GM18867 (cell line): ENCODE results near the gene MTPN.
A peak's percentile ranks its signal among the peaks of the same experiment; 100 is the strongest.

ENCODE experiments used
- ATAC-seq: cut with Tn5 transposase; IDR thresholded peaks from one replicate; pipeline ENCODE4 v1.9.1; 2021; ENCODE audit warnings: mild to moderate bottlenecking, moderate library complexity; ENCODE audit not compliant: unreplicated experiment

Gene MTPN

DNA sequence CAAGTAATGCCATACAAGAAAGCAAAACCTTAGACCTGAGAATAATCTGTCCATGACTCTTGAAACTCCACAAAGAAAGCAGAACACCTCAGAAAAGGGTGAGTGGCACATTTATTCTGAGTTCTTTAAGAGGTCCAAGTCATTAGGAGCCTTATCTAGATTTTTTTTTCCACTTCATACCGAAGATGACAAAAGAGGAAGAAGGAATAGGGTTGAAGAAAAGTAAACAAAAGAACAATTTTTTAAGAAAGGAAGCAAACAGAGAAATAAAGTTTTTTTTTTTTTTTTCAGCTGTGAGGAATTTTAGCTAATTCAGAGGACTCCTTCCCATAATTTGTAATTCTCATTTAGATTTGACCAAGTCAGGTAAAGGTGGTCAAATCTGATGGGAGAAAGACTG is 13.1 kb upstream of the MTPN start:
- no peak for ATAC-seq

- ATAC-seq = no peak
These were observed 4.9 kb upstream of the MTPN start for GRCh38 chr7:135981958-135982646.

DNA sequence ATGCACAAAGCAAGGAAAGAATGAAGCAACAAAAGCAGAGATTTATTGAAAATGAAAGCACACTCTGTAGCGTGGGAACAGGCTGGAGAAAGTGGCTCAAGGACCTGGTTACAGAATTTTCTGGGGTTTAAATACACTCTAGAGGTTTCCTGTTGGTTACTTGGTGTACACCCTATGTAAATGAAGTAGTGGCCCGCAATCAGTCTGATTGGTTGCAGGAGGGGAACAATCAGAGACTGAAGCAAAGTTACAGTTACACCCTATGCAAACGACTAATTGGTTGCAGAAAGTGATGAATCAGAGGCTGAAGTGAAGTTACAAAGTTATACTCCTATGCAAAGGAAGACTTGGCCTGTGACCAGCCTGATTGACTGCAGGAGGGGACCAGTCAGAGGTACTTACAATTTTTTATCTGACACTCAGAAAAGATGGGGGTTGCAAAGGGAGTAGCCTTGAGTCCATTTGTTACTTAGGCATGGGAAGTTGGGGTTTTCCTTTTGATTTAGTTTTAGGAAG is 3.6 kb upstream of the MTPN start:
- peak; percentile 77 for ATAC-seq

GRCh38 chr7:135980012-135980551 is 2.9 kb upstream of the MTPN start:
- no peak for ATAC-seq

- no peak for ATAC-seq
These were observed 2.4 kb upstream of the MTPN start for GRCh38 chr7:135979471-135980011.

DNA sequence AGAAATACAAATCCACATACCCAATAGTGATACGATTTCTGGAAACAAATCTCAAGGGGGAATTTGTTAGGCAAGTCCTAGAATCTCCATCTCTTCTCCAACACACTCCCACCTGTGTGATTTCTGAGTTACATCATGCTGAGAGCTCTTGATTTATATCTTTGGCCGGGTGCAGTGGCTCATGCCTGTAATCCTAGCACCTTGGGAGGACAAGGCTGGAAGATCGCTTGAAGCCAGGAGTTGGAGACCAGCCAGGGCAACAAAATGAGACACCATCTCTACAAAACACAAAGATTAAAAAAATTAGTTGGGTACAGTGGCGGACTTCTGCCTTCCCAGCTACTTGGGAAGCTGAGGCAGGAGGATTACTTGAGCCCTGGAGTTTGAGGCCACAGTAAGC is 1.5 kb upstream of the MTPN start:
- no peak for ATAC-seq

DNA sequence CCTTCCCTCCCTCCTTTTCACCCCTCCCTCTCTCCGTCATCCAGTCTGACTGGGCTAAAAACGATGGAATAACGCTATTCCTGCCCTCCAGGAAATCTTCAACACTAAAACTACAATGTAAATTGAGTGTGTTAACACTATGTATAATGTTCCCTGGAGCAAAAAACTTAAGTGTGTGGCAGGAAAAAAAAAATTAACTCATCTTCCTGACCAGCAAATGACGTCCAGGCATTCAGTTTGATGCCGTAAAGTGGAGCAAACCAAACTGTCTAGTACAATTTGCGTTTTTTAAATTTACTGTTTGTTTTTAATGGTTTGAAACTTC is 545 bp upstream of the MTPN start:
- no peak for ATAC-seq

- ATAC-seq = peak; percentile 21
These were observed 700 bp downstream of the MTPN start for GRCh38 chr7:135976312-135977006.

DNA sequence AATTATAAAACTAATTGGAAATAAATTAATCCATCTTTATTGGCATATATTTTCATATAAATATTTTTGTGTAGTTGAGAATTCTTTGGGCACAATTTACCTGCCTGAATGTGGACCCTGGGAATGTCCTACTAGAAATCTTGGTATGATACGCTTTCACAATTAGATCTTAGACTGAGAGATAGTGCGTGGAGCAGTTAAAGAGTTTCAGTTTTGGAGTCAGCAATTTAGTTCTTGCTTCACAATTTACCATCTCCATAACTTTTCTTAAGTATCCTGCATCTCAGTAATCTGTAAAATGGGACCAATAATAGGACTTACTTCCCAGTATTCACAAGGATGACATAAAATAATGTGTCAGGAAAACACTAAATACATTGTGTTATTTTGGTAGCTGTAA is 2.0 kb downstream of the MTPN start:
- ATAC-seq = no peak

DNA sequence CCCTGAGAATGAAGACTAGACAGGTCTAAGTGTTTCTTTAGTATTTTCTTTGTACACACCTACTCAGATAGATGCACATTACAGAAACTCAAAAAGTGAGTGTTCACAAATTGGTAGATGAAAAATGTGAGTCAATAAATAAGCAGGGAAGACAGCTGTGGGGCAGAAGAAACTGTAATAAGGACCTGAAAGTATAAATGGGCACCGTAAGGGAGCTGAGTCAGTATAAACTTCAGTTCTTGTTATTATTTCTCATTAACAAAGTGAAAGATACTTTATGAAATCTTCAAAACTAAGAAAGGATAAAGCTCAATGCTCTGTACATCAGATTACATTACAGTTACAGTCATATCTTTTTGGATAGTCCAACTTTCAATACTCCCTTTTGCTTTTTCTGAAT is 2.5 kb downstream of the MTPN start:
- no peak for ATAC-seq

DNA sequence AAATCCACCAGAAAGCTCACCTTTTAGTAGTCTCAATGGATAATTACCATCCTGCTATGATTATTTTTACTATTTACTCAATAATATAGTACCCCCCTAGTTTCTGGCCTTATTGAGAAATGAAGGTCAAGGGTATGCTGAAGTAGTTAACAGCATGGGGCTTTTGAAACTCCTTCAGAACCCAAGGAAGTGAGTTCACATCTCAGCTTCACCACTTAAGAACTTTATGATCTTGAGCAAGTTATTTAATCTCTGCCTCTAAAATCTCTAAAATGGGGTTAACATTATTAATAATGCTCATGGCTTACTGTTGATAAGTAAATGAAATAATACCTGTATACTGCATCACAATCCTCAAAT is 5.8 kb downstream of the MTPN start:
- ATAC-seq = no peak

DNA sequence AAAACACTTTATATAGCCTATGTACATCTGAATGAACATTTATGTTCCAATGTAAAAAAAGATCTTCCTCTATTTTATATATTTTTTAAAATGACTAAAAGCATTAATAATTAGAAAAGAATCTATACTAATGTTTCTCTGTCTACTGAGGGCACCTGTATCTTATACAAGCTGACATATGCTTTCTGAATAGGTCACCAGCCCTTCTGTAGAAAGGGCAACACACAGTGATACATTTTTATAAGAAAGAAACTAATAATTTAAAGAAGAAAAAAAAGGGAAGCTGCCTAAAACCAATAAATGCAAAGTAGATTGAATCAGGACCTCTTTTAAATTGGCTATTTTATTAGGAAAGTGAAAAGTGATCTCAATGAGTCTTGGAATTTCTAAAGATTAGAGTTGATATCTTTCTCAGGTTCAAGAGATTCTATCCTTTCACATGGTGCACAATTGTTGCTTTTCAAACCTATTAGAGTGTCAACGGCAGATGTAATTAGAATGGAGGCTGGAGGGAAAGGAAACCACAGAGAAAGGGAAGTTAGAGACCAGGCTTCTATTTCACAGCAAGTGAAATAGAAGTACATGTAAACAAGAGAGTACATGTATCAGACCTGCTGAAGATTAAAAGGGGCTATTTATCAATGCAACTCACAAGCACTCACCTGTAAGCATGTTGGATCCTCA is 6.3 kb downstream of the MTPN start:
- peak; percentile 73 for ATAC-seq

- ATAC-seq = no peak
These were observed 7.1 kb downstream of the MTPN start for GRCh38 chr7:135970045-135970444.

GRCh38 chr7:135966341-135967043 is 10.7 kb downstream of the MTPN start:
- ATAC-seq = no peak

GRCh38 chr7:135965602-135966001 is 11.6 kb downstream of the MTPN start:
- ATAC-seq = peak; percentile 80

- ATAC-seq = no peak
These were observed 12.4 kb downstream of the MTPN start for GRCh38 chr7:135964791-135965190.

DNA sequence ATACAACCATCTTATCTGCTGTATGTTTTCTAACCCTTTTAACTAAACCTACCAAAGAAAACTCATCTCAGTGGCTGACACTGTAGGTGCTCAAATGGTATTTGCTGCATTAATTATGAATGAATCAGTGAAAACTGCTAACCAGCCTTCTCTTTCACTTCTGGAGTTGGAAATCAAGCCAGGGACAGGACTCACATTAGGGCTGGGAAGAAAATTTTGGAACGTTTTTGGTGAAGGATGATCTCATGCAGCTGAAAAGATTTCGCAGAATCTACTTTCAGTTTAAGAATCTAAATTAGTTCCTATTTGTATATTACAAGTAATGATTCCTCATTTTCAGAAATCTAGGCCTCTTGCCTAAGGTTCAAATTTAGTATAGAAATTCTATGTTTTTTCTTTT is 12.9 kb downstream of the MTPN start:
- ATAC-seq = no peak

DNA sequence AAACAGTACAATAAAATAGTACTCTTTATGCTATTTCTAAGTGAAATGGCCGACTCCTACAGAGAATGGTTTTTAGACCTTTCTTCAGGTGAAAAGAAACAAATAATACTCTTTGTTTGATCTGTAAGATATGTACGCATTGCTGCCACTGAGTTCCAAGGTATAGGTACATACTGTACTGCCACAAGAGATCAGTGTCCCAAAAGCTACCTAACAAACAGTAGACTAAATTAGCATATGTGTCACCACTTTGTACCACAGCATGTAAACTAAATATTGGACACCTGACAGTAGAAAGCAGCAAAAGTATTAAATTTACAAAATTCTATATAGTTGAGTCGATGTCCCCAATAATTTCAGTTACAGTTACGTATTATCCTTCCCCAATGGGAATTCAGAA is 14.4 kb downstream of the MTPN start:
- ATAC-seq = no peak

GRCh38 chr7:135960709-135961451 is 16.3 kb downstream of the MTPN start:
- no peak for ATAC-seq

DNA sequence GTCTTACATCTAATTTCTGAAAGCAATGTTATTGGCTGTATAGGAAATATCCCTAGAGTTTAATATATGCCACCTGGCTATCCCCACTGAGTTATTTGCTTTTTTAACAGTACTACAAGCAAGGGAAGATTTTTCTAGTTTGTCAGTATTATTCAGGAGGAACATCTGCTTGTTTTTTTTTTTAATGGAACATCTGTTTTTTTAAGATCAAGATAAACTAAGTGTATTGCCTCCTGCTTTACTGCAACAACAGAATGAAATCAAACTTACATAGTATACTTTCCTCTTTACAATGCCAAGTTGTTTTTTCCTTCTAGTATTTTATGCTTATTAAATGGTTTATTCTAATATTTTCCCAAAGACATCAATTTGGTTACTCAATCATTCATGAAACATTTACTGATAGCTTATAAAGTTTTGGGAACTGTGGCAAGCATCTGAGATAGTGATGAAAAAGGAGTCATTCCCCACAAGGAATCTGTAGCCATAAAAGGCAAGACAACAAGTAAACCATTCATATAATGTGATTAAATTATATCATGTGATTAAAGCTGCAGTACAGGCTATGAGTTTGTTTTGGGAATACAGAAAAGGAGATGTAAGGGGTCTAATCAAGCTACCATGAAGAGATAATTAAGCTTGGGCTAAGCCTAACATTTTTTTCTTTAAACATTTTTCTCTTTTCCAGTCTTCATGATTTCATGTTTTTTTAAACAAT is 17.4 kb downstream of the MTPN start:
- ATAC-seq = no peak
